H9 (cell line): ENCODE data around the gene CPB2. TPM values are rescaled to one million over a fixed set of nuclear protein-coding genes. Genes with fewer than 3 reads are reported as not detected.

ENCODE experiments used
- DNase-seq: peaks from one replicate; pipeline ENCODE4 v3.0.0-alpha.2; 2017
- H2AFZ ChIP-seq: one replicate; pipeline ENCODE4 v1.6.1; 2013; ENCODE audit warnings: mild to moderate bottlenecking, low read length, control low read depth, moderate library complexity
- H2AK5ac ChIP-seq: 2 replicates; pipeline ENCODE4 v1.6.1; 2013; ENCODE audit warnings: low read length, control low read depth, mixed read lengths; ENCODE audit not compliant: insufficient read length
- H2BK120ac ChIP-seq: one replicate; pipeline ENCODE4 v1.6.1; 2013; ENCODE audit warnings: low read depth, mild to moderate bottlenecking, low read length, control low read depth, inconsistent platforms; ENCODE audit not compliant: poor library complexity, severe bottlenecking
- H2BK12ac ChIP-seq: 2 replicates; pipeline ENCODE4 v1.6.1; 2013; ENCODE audit warnings: low read length, control low read depth, mixed read lengths, low read depth; ENCODE audit not compliant: insufficient read length
- H2BK15ac ChIP-seq: 2 replicates; pipeline ENCODE4 v1.6.1; 2013; ENCODE audit warnings: low read depth, low read length, control low read depth
- H2BK20ac ChIP-seq: one replicate; pipeline ENCODE4 v1.6.1; 2013; ENCODE audit warnings: low read depth, mild to moderate bottlenecking, low read length, control low read depth, inconsistent platforms; ENCODE audit not compliant: poor library complexity, severe bottlenecking
- H2BK5ac ChIP-seq: 2 replicates; pipeline ENCODE4 v1.6.1; 2013; ENCODE audit warnings: low read length, control low read depth, mixed read lengths; ENCODE audit not compliant: insufficient read length
- H3K14ac ChIP-seq: 2 replicates; pipeline ENCODE4 v1.6.1; 2013; ENCODE audit warnings: low read length, control low read depth; ENCODE audit not compliant: insufficient read depth
- H3K18ac ChIP-seq: 2 replicates; pipeline ENCODE4 v1.6.1; 2013; ENCODE audit warnings: low read depth, mild to moderate bottlenecking, mixed read lengths, low read length, control low read depth; ENCODE audit not compliant: insufficient read length
- H3K23ac ChIP-seq: 2 replicates; pipeline ENCODE4 v1.6.1; 2013; ENCODE audit warnings: low read length, control low read depth, mixed read lengths, low read depth; ENCODE audit not compliant: insufficient read length
- H3K23me2 ChIP-seq: 2 replicates; pipeline ENCODE4 v1.6.1; 2013; ENCODE audit warnings: low read depth, mild to moderate bottlenecking, mixed read lengths, low read length, control low read depth; ENCODE audit not compliant: insufficient read length, poor library complexity, severe bottlenecking
- H3K27ac ChIP-seq: 2 replicates; pipeline ENCODE4 v1.5.1; 2013; ENCODE audit warnings: low read length, control low read depth, mixed read lengths, low read depth; ENCODE audit not compliant: insufficient read length
- H3K27me3 ChIP-seq: 2 replicates; pipeline ENCODE4 v1.6.1; 2013; ENCODE audit warnings: low read length, control low read depth, inconsistent platforms; ENCODE audit not compliant: insufficient read depth
- H3K4ac ChIP-seq: 2 replicates; pipeline ENCODE4 v1.6.1; 2013; ENCODE audit warnings: low read depth, mild to moderate bottlenecking, control low read depth, inconsistent platforms, low read length, moderate library complexity
- H3K4me1 ChIP-seq: 2 replicates; pipeline ENCODE4 v1.6.1; 2013; ENCODE audit warnings: low read length, control low read depth, inconsistent platforms; ENCODE audit not compliant: insufficient read depth
- H3K4me2 ChIP-seq: 2 replicates; pipeline ENCODE4 v1.6.1; 2013; ENCODE audit warnings: low read length, control low read depth, mixed read lengths; ENCODE audit not compliant: insufficient read length, insufficient read depth
- H3K56ac ChIP-seq: 2 replicates; pipeline ENCODE4 v1.6.1; 2013; ENCODE audit warnings: low read depth, mild to moderate bottlenecking, mixed read lengths, low read length, control low read depth; ENCODE audit not compliant: insufficient read length
- H3K79me1 ChIP-seq: 2 replicates; pipeline ENCODE4 v1.6.1; 2013; ENCODE audit warnings: low read depth, mild to moderate bottlenecking, moderate library complexity, low read length, control low read depth, inconsistent platforms; ENCODE audit not compliant: insufficient read depth, poor library complexity, severe bottlenecking
- H3K79me2 ChIP-seq: 2 replicates; pipeline ENCODE4 v1.6.1; 2013; ENCODE audit warnings: low read length, control low read depth, inconsistent platforms; ENCODE audit not compliant: insufficient read depth
- H3K9ac ChIP-seq: 2 replicates; pipeline ENCODE4 v1.6.1; 2013; ENCODE audit warnings: low read length, control low read depth, mixed read lengths; ENCODE audit not compliant: insufficient read length; ENCODE audit errors: extremely low read depth
- H3K9me3 ChIP-seq: one replicate; pipeline ENCODE4 v1.6.1; 2013; ENCODE audit warnings: low read depth, low read length, inconsistent platforms; ENCODE audit not compliant: control insufficient read depth
- H3T11ph ChIP-seq: one replicate; pipeline ENCODE4 v1.6.1; 2013; ENCODE audit warnings: mild to moderate bottlenecking, low read length, control low read depth, inconsistent platforms
- H4K20me1 ChIP-seq: one replicate; pipeline ENCODE4 v1.6.1; 2013; ENCODE audit not compliant: control insufficient read depth, insufficient read length, insufficient read depth
- H4K5ac ChIP-seq: 2 replicates; pipeline ENCODE4 v1.6.1; 2013; ENCODE audit warnings: low read depth, mild to moderate bottlenecking, mixed read lengths, low read length, control low read depth; ENCODE audit not compliant: insufficient read length
- H4K8ac ChIP-seq: replicated peaks from 2 replicates; pipeline ENCODE4 v1.6.1; 2013; ENCODE audit warnings: low read length, control low read depth, mixed read lengths, low read depth; ENCODE audit not compliant: insufficient read length
- H4K91ac ChIP-seq: 2 replicates; pipeline ENCODE4 v1.6.1; 2013; ENCODE audit warnings: low read depth, mild to moderate bottlenecking, moderate library complexity, mixed read lengths, low read length, control low read depth; ENCODE audit not compliant: insufficient read length
- H3K27ac Mint-ChIP-seq, 3 experiments: 2 replicates in 2 of 3; 3 replicates in 1 of 3; pipeline ENCODE4 v1.8.0; 2020 to 2021; ENCODE audit warnings: mixed read lengths in 3 of 3, mild to moderate bottlenecking in 1 of 3, moderate library complexity in 1 of 3
- H3K27me3 Mint-ChIP-seq: 2 replicates; pipeline ENCODE4 v1.8.0; 2021; ENCODE audit warnings: low read depth, mild to moderate bottlenecking, moderate library complexity, mixed read lengths
- H3K36me3 Mint-ChIP-seq, 3 experiments: 2 replicates in 2 of 3; 3 replicates in 1 of 3; pipeline ENCODE4 v1.8.0; 2020 to 2021; ENCODE audit warnings: low read depth in 3 of 3, mixed read lengths in 3 of 3; ENCODE audit not compliant: insufficient read depth in 1 of 3
- H3K4me1 Mint-ChIP-seq, 2 experiments: 2 replicates each; pipeline ENCODE4 v1.8.0; 2020; ENCODE audit warnings: mixed read lengths in 2 of 2
- H3K4me3 Mint-ChIP-seq, 2 experiments: 2 replicates in 1 of 2; 3 replicates in 1 of 2; pipeline ENCODE4 v1.8.0; 2020 to 2021; ENCODE audit warnings: mild to moderate bottlenecking in 2 of 2, mixed read lengths in 2 of 2, moderate library complexity in 1 of 2
- H3K9me3 Mint-ChIP-seq, 2 experiments: 2 replicates in 1 of 2; 3 replicates in 1 of 2; pipeline ENCODE4 v1.8.0; 2020; ENCODE audit warnings: mild to moderate bottlenecking in 2 of 2, mixed read lengths in 2 of 2, moderate library complexity in 1 of 2
- WGBS: extraction: QIAGEN DNeasy Blood & Tissue Kit; methylation state at CpG from one replicate; pipeline ENCODE4 v1.1.7; 2013; ENCODE audit warnings: missing lambda C conversion rate, low lambda C conversion rate, mixed read lengths; ENCODE audit not compliant: insufficient read length; ENCODE audit errors: extremely low coverage; 5-methylcytosine and 5-hydroxymethylcytosine counted together
- total RNA-seq: library from RNA; stranded (reverse); gene quantifications from 2 replicates; pipeline ENCODE4 v1.2.1, GENCODE V29; 2021
- TF ChIP-seq, protein P1 (sequence below): fragments of 200-600 bp; sonication (generic); conservative IDR thresholded peaks from 3 replicates; pipeline ENCODE4 v1.8.0; 2021; ENCODE audit warnings: antibody characterized with exemption, mild to moderate bottlenecking

CPB2 gene
- total RNA-seq, 1 experiment from 2014 or later = not detected

GRCh38 chr13:46116653-46117502 is 12.0 kb upstream of the CPB2 start:
- no CpG with 5 or more reads among the region's 4 CpGs for WGBS
- no peaks in the 10 kb centered on the region; a peak in 1 of 7 replicates for H3K36me3 Mint-ChIP-seq
- no peak overlapping the region for H4K8ac ChIP-seq
- H2BK5ac ChIP-seq = no peak overlapping the region
- no peak overlapping the region for H2AFZ ChIP-seq
- DNase-seq = no peak
- no peaks in the 10 kb centered on the region for H3K79me1 ChIP-seq
- no peaks in the 10 kb centered on the region for H3K23me2 ChIP-seq
- H3K9me3 ChIP-seq = no peaks in the 10 kb centered on the region
- no peaks in the 10 kb centered on the region for H3K27me3 ChIP-seq
- TF ChIP-seq, protein P1, sequence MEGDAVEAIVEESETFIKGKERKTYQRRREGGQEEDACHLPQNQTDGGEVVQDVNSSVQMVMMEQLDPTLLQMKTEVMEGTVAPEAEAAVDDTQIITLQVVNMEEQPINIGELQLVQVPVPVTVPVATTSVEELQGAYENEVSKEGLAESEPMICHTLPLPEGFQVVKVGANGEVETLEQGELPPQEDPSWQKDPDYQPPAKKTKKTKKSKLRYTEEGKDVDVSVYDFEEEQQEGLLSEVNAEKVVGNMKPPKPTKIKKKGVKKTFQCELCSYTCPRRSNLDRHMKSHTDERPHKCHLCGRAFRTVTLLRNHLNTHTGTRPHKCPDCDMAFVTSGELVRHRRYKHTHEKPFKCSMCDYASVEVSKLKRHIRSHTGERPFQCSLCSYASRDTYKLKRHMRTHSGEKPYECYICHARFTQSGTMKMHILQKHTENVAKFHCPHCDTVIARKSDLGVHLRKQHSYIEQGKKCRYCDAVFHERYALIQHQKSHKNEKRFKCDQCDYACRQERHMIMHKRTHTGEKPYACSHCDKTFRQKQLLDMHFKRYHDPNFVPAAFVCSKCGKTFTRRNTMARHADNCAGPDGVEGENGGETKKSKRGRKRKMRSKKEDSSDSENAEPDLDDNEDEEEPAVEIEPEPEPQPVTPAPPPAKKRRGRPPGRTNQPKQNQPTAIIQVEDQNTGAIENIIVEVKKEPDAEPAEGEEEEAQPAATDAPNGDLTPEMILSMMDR = no peak
- no peak overlapping the region for H3K14ac ChIP-seq
- H3K27ac ChIP-seq = no peak overlapping the region
- H3K79me2 ChIP-seq = no peaks in the 10 kb centered on the region
- H2BK12ac ChIP-seq = no peak overlapping the region
- peaks cover 10 to 11% of the 10 kb centered on the region in 2 experiments for H3K4me1 Mint-ChIP-seq
- H3K18ac ChIP-seq = no peak overlapping the region
- peaks cover 3% of the 10 kb centered on the region; the same call in 1 of the 2 replicates for H3K4me1 ChIP-seq
- no peak overlapping the region for H3K23ac ChIP-seq
- no peaks in the 10 kb centered on the region for H3K27me3 Mint-ChIP-seq
- H2BK20ac ChIP-seq = no peak overlapping the region
- no peak overlapping the region; a peak in 1 of 7 replicates for H3K27ac Mint-ChIP-seq
- no peak overlapping the region for H2AK5ac ChIP-seq
- no peak overlapping the region for H3K4me2 ChIP-seq
- H2BK120ac ChIP-seq = no peak overlapping the region
- no peak overlapping the region for H3K4ac ChIP-seq
- H4K5ac ChIP-seq = no peak overlapping the region
- no peak overlapping the region for H3K56ac ChIP-seq
- H3K9ac ChIP-seq = no peak overlapping the region
- no peak overlapping the region for H3K4me3 Mint-ChIP-seq
- H4K20me1 ChIP-seq = no peaks in the 10 kb centered on the region
- no peak overlapping the region for H4K91ac ChIP-seq
- H3T11ph ChIP-seq = no peak overlapping the region
- H3K9me3 Mint-ChIP-seq = no peaks in the 10 kb centered on the region
- H2BK15ac ChIP-seq = no peak overlapping the region
